Kidney epithelial cell (primary cell): Measurements from ENCODE around the gene PHC1. TPM values are rescaled to one million over a fixed set of nuclear protein-coding genes. Genes with fewer than 3 reads are reported as not detected.
"Not testable (repeated sequence)": the region's sequence is repeated elsewhere in the genome, so short reads cannot be mapped to it uniquely, and the experiment has no call there.

Experiments
- DNase-seq: peaks from one replicate; pipeline ENCODE4 v3.0.0-alpha.2; 2010; ENCODE audit warnings: low read depth
- H3K27me3 ChIP-seq: 2 replicates; pipeline ENCODE4 v1.6.0; 2011; ENCODE audit warnings: low read length; ENCODE audit not compliant: control insufficient read depth, insufficient read depth
- H3K36me3 ChIP-seq: 2 replicates; pipeline ENCODE4 v1.5.1; 2011; ENCODE audit warnings: low read length; ENCODE audit not compliant: control insufficient read depth, insufficient read depth
- H3K4me3 ChIP-seq: 2 replicates; pipeline ENCODE4 v1.5.1; 2011; ENCODE audit warnings: low read depth, mild to moderate bottlenecking, control low read depth, low read length
- CTCF ChIP-seq: IDR thresholded peaks from 2 replicates; pipeline ENCODE4 v1.5.1; 2011; ENCODE audit warnings: mild to moderate bottlenecking, moderate library complexity, low read length, control low read depth, inconsistent platforms; ENCODE audit not compliant: insufficient read depth, poor library complexity, severe bottlenecking
- total RNA-seq: library from RNA; depleted of rRNA; stranded (reverse); fragments of >200 nt; gene quantifications from 2 replicates; pipeline ENCODE4 v1.2.3, GENCODE V29; 2015

The PHC1 gene
- total RNA-seq, 1 donor from 2014 or later: 67.8 TPM

DNA sequence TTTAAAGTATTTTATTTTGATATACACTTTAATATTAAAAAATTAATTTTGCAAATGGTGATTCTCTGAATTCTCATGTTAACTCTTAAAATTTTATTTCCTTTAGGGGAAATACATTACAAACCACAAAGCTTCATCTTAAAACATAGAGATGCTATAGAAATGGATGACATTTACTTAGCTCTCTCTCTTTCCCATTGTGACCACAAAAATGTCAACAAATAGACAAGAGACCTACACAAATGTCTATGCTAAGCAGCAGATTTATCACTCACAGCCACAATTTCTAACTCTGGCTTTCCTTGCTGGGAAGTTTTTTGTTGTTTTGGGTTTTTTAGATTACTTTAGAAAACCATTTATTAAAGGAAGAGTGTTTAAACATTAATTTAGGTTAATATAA, 19.9 kb upstream of the PHC1 start:
- H3K36me3 ChIP-seq: no peaks in the 10 kb centered on the region
- TF ChIP-seq CTCF: no peak
- DNase-seq: no peak
- H3K4me3 ChIP-seq: no peak overlapping the region
- no peaks in the 10 kb centered on the region for H3K27me3 ChIP-seq

- Histone ChIP-seq H3K36me3 (no peaks in the 10 kb centered on the region), H3K27me3 (no peaks in the 10 kb centered on the region)
Observed at GRCh38 chr12:8894986-8895385, 19.3 kb upstream of the PHC1 start.

DNA sequence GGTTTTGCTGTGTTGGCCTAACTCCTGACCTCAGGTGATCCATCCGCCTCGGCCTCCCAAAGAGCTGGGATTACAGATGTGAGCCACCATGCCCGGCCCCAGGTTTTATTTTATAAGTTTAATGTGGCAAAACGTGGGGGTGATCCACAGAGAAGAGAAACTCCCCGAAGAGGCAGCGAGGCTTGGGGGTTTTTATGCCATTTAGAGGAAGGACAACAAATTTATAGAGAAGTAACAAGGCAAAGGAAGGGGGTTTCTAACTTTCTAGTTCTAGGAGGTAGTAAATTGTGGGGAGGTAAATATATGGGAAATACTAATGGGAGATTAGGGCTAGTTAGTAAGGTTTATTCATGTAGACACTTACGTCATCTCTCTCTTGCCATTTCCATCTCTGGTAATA, 17.2 kb upstream of the PHC1 start:
- DNase-seq: no peak
- Histone ChIP-seq H3K4me3 (no peak overlapping the region), H3K36me3 (no peaks in the 10 kb centered on the region), H3K27me3 (no peaks in the 10 kb centered on the region)
- no peak for TF ChIP-seq CTCF

More at GRCh38 chr12:8894986-8895385, 19.3 kb upstream of the PHC1 start:
- DNase-seq: no peak
- TF ChIP-seq CTCF: no peak
- no peak overlapping the region for H3K4me3 ChIP-seq

- no peak overlapping the region for H3K4me3 ChIP-seq
- H3K27me3 ChIP-seq: no peaks in the 10 kb centered on the region
- DNase-seq: no peak
- TF ChIP-seq CTCF: no peak
- no peaks in the 10 kb centered on the region for H3K36me3 ChIP-seq
Observed at GRCh38 chr12:8899830-8900229, 14.5 kb upstream of the PHC1 start.

GRCh38 chr12:8902703-8903102, 11.6 kb upstream of the PHC1 start:
- H3K36me3 ChIP-seq, H3K4me3 ChIP-seq, DNase-seq: not testable (repeated sequence)

DNA sequence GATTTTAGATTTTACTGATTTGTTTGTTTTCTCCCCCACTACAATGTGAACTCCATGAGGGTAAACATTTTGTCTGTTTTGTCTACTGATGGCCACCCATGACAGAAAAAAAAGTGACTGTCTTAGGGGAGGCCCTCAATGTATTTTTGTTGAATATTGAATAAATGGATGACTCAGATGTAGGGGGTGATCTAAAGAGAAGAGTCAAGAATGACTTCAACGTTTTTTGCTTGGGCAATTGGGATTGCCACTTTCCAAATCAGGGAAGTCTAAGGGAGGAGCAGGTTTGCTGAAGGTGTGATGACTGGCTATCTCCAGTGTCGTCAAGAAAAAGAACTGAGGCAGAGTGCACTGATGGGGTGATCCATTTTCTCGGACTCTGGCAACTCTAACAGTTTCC, 10.7 kb upstream of the PHC1 start:
- H3K4me3 ChIP-seq: no peak overlapping the region
- no peak for TF ChIP-seq CTCF
- H3K36me3 ChIP-seq: no peaks in the 10 kb centered on the region
- H3K27me3 ChIP-seq: no peaks in the 10 kb centered on the region
- DNase-seq: no peak

More at GRCh38 chr12:8902703-8903102, 11.6 kb upstream of the PHC1 start:
- H3K27me3 ChIP-seq: not testable (repeated sequence)
